Mucosa of stomach (tissue), 1 donor: Measurements from ENCODE around the gene PASD1.
"Not testable (repeated sequence)": the region's sequence is repeated elsewhere in the genome, so short reads cannot be mapped to it uniquely, and the experiment has no call there.

ENCODE experiments used
- H3K27me3 ChIP-seq: one replicate; pipeline ENCODE4 v1.7.0; 2013; ENCODE audit warnings: mild to moderate bottlenecking, low read length; ENCODE audit not compliant: control insufficient read depth, insufficient read depth
- H3K36me3 ChIP-seq: one replicate; pipeline ENCODE4 v1.7.0; 2013; ENCODE audit warnings: low read length; ENCODE audit not compliant: control insufficient read depth, insufficient read depth
- H3K4me1 ChIP-seq: one replicate; pipeline ENCODE4 v1.7.0; 2013; ENCODE audit warnings: mild to moderate bottlenecking, low read length; ENCODE audit not compliant: control insufficient read depth, insufficient read depth
- H3K4me3 ChIP-seq: one replicate; pipeline ENCODE4 v1.7.0; 2013; ENCODE audit warnings: low read length
- H3K9ac ChIP-seq: one replicate; pipeline ENCODE4 v1.7.0; 2013; ENCODE audit warnings: mild to moderate bottlenecking, low read length, moderate library complexity
- H3K9me3 ChIP-seq: one replicate; pipeline ENCODE4 v1.7.0; 2013; ENCODE audit warnings: mild to moderate bottlenecking, low read length, moderate library complexity; ENCODE audit not compliant: control insufficient read depth
- donor health status: Pancreatic carcinoma.

Gene PASD1

DNA sequence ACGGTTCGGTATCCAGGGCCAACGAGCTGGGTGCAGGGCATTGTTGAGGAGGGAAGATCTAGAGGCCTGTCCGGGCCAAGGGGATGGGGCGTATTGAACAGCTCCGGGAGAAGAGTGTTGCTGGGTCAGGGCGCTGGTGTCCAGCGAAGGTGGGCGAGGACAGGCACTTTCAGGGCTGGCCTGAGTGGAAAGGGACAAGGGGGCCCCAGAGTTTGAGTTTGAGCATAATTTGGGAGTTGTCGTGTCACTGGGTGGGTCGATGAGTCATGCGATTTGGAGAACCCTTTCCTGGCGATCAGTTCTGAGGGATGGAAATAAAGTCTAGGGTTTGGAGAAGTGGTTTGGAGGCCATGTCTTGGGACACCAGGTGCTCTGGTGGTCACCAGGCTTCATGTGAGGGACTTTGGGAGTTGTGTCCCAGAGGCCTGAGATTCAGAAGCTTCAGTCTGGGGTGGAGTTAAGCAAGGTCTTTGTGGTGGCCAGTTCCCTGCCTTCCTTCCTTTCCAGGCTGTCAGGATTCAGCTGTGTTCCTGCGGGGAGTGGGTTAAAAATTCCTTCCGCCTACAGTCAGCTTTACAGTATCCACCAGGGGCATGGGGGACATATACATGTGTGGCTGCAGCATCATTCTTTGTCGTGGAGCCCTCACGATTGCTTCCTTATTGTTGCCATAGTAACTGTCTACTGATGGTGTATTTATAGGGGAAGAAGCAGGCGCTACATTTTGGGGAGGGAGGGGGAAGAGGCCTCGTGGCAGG lies 132.3 kb downstream of the PASD1 start:
- Histone ChIP-seq H3K9ac (no peak overlapping the region), H3K9me3 (no peaks in the 10 kb centered on the region), H3K4me3 (no peak overlapping the region), H3K36me3 (no peaks in the 10 kb centered on the region), H3K27me3 (no peaks in the 10 kb centered on the region), H3K4me1 (no peaks in the 10 kb centered on the region)

DNA sequence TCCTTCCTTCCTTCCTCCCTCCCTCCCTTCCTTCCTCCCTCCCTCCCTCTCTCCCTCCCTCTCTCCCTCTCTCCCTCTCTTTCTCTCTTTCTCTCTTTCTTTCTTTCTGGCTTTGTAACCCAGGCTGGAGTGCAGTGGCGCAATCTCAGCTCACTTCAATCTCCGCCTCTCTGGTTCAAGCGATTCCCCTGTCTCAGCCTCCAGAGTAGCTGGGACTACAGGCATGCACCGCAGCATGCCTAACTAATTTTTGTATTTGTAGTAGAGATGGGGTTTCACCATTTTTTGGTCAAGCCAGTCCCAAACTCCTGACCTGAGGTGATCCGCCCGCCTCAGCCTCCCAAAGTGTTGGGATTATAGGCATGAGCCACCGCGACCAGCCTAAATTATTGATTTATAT lies 133.6 kb downstream of the PASD1 start:
- H3K27me3 ChIP-seq, H3K9me3 ChIP-seq, H3K4me3 ChIP-seq, H3K9ac ChIP-seq, H3K36me3 ChIP-seq, H3K4me1 ChIP-seq: not testable (repeated sequence)

DNA sequence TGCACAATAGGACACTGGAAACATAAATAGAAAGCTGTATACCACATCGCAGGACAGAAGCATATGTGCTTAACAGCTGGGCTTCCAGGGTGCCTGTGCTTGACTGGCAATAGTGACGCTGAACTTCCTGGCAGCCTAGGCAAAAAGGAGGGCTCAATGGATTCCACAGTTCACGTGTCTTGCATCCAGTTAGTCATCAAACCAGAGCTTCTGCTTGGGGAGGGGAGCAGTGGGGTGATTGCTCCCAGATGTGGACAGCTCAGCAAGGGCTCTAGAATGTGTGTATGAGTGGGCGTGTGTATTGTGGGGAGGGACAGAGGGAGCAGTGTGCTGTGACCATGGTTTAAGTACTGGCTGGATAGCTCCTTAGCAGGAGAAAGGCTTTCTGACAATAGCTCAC lies 134.0 kb downstream of the PASD1 start:
- Histone ChIP-seq H3K36me3 (no peaks in the 10 kb centered on the region), H3K9me3 (no peaks in the 10 kb centered on the region), H3K27me3 (no peaks in the 10 kb centered on the region), H3K4me1 (no peaks in the 10 kb centered on the region), H3K4me3 (no peak overlapping the region), H3K9ac (no peak overlapping the region)

DNA sequence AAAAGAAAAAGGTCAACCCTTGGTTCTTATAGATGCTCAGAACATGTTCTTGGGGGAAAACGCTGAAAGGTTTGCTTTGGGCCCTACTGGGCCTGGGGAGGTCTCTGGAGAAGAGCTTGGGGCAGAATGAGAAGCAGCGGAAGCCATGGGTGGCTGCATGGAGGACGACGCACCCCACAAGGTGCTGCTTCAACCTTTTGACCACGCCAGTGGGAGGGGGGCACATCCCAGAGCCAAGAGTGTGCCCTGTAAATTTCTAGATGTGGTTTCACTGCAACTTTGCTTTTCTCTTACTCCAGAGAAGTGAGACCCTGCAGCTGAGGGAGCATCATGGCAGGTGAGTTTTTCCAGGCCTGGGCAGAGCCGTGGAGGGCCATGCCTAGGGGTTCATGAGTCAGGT lies 135.0 kb downstream of the PASD1 start:
- H3K4me3 ChIP-seq, result no peak overlapping the region
- no peaks in the 10 kb centered on the region for H3K4me1 ChIP-seq
- no peaks in the 10 kb centered on the region for H3K36me3 ChIP-seq
- H3K27me3 ChIP-seq, result no peaks in the 10 kb centered on the region
- no peak overlapping the region for H3K9ac ChIP-seq
- H3K9me3 ChIP-seq, result no peaks in the 10 kb centered on the region

DNA sequence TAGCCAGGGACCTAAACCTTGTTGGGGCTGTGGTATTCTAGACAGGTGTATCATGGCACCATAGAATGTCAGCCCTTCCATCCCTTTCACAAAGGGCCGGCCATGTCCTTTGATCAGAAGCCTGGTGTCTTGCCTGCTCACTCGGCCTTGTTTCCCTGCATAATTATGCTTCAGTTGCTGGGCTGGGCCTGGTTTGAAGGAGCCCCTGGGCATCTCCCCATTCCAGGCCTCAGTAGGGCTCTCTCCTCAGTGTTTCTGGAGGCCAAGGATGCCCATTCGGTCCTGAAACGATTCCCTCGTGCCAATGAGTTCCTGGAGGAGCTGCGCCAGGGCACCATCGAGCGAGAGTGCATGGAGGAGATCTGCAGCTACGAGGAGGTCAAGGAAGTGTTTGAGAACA lies 136.3 kb downstream of the PASD1 start:
- Histone ChIP-seq H3K4me3 (no peak overlapping the region), H3K9ac (no peak overlapping the region), H3K36me3 (no peaks in the 10 kb centered on the region), H3K27me3 (no peaks in the 10 kb centered on the region), H3K9me3 (no peaks in the 10 kb centered on the region), H3K4me1 (no peaks in the 10 kb centered on the region)

DNA sequence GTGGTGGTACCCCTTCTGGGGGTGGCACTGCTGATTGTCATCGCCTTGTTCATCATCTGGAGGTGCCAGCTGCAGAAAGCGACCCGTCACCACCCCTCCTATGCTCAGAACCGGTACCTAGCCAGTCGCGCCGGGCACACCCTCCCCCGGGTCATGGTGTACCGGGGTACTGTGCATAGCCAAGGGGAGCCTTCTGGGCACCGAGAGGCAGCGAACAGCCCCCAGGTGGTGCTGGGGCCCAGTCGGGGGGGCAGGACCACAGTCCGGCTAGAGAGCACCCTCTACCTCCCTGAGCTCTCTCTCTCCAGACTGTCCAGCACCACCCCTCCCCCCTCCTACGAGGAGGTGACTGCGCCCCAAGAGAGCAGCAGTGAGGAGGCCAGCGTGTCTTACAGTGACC lies 137.1 kb downstream of the PASD1 start:
- Histone ChIP-seq H3K36me3 (no peaks in the 10 kb centered on the region), H3K4me3 (no peak overlapping the region), H3K9me3 (no peaks in the 10 kb centered on the region), H3K27me3 (no peaks in the 10 kb centered on the region), H3K9ac (no peak overlapping the region), H3K4me1 (no peaks in the 10 kb centered on the region)

DNA sequence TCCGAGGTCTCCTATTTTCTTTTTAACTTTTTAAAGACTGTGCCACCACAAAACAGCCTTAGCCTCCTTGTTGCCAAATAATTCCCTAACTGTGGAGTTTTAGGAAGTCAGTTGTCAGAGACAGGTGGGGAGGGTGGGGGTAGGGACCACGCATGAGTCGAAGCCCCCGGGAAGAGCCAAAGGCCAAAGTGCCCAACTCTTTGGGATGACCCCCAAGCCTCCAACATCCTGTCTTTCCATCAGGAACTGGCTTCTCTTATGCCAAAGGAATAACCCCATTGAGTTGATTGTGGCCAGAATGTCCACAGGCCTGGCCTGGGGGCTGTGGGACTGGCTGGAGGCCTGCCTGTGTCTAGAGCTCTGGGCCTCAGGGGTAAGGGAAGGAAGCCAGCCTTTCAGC lies 137.6 kb downstream of the PASD1 start:
- Histone ChIP-seq H3K9ac (no peak overlapping the region), H3K27me3 (no peaks in the 10 kb centered on the region), H3K9me3 (no peaks in the 10 kb centered on the region), H3K4me1 (no peaks in the 10 kb centered on the region), H3K4me3 (no peak overlapping the region), H3K36me3 (no peaks in the 10 kb centered on the region)

DNA sequence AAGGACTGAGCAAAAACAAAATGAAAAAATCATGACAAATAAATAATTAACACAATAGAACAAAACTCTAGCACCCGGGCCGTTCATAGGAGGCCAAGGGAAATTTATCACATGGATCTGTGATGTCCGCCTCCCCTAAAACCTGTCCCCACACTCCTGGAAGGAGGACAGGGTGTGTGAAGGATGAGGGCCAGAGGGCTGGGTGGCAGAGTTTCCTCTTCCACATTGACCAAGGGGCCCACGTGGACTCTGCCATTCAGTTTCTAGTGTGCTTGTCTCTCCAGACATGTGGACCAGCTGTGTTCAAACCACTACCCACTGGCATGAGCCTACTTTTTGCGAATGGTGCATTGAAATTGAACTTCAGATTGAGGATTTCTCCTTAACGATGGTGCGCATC lies 138.1 kb downstream of the PASD1 start:
- Histone ChIP-seq H3K4me1 (no peaks in the 10 kb centered on the region), H3K9ac (no peak overlapping the region), H3K27me3 (no peaks in the 10 kb centered on the region), H3K4me3 (no peak overlapping the region), H3K36me3 (no peaks in the 10 kb centered on the region), H3K9me3 (no peaks in the 10 kb centered on the region)

DNA sequence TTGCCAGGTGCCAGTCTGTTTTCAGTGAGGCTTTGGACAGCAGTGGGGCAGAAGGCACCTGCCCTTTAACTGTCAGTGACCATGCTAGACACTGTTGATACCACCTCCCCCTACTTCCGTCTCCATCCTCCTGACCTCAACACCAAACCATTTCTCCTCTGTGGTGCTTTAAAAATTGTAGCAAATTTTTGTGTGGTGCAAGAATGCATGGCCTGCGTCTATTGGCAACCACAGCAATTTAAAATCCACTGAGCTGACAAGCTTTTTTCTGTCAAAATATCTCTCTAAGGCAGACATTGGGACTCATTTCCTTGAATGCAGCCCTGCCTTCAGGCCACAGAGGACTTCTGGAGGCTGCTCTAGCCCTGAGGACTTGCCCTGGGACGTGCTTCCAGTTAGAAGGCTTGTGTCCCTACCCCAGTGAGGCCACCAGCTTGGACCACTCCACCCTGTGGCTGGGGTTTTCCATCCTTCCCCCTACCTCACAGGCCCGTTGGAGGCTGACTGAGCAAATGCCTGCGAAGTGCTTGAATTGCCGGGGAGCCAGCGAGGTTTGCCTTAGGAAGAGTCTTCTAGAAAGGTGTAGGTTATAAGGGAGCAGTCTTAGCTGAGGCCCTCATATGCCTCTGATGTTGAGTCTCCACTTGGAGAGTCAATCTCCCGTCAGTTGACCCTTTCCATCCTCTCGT lies 138.7 kb downstream of the PASD1 start:
- Histone ChIP-seq H3K4me1 (no peaks in the 10 kb centered on the region), H3K9ac (no peak overlapping the region), H3K4me3 (no peak overlapping the region), H3K27me3 (no peaks in the 10 kb centered on the region), H3K36me3 (no peaks in the 10 kb centered on the region), H3K9me3 (no peaks in the 10 kb centered on the region)

DNA sequence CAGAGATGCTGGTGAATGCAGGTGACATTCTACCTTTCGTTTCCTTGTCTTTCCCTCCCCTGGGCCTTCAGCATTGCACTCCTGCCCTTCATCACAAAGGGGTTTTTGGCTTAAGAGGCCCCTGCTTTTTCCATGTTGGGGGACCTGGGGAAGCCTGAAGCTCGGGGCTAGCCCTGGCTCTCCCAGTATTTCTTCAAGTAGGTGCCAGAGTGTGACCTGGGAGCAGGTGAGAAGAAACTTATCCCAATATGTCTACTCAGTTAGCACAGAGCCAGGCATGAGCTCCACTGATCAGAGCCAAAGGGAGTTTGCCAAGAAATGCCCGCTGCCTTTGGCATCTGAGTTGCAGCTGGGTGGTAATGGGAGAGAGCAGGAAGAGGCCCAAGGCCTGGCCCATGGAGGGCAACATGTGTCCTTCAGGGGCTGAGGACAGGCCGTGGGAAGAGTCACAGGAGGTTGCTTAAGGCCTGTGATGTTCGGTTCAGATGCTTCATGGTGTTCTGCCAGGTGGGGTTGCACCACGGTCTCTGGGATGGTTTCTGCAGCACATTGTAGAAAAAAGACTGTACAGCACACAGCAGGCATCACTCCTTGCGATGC lies 139.4 kb downstream of the PASD1 start:
- H3K9ac ChIP-seq, result no peak overlapping the region
- H3K9me3 ChIP-seq, result no peaks in the 10 kb centered on the region
- no peaks in the 10 kb centered on the region for H3K27me3 ChIP-seq
- H3K36me3 ChIP-seq, result no peaks in the 10 kb centered on the region
- H3K4me3 ChIP-seq, result no peak overlapping the region
- H3K4me1 ChIP-seq, result no peaks in the 10 kb centered on the region

DNA sequence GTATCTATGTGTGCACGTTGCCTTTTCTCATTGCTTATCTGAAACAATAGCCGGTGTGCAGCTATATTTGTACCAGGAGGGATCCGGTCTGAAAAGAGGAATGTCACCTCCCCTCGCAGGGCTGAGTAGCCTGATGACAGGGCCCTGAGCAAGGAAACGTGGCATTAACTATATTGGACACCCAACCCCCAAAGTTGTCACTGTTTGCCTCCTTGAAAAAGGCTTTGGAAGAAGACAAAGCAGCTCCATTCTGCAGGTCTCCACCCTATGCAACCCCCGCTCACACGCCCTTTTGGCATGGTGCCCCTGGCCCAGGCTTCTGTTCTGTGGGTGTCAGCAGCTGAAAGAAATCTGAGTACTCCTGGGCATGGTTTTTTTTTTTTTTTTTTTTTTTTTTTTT lies 140.0 kb downstream of the PASD1 start:
- Histone ChIP-seq H3K27me3 (no peaks in the 10 kb centered on the region), H3K4me3 (no peak overlapping the region), H3K36me3 (no peaks in the 10 kb centered on the region), H3K4me1 (no peaks in the 10 kb centered on the region), H3K9me3 (no peaks in the 10 kb centered on the region), H3K9ac (no peak overlapping the region)

DNA sequence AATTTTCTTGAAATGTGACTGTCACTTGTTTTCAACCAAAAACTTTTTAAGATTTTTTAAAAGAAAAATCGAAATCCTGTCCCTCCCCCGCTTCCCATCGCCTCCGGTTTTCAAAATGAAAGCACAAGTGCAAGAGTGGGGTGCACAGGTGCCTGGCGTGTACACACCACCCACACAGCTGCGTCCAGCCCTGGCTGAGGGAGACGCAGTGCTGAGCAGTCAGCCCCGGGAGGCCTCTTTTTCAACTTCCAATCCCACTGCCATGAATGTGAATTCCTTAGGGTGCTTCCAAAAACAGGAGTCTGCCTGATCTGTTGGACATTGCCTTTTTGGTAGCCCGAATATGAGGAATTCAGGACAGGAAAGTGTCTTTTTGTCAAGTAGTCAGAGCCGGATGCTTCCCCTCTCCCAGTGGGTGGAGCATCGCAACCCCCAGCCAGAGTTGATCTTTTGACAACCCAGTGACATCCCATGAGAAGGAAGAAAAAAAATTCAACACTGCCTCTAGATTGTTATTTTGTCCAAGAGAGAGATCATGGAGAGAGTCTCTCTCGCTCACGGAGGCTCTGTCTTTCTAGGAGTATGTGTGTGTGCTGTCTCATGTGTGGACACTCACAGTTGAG lies 140.7 kb downstream of the PASD1 start:
- no peak overlapping the region for H3K9ac ChIP-seq
- no peak overlapping the region for H3K4me3 ChIP-seq
- H3K4me1 ChIP-seq, result no peaks in the 10 kb centered on the region
- H3K36me3 ChIP-seq, result no peaks in the 10 kb centered on the region
- no peaks in the 10 kb centered on the region for H3K9me3 ChIP-seq
- H3K27me3 ChIP-seq, result no peaks in the 10 kb centered on the region
